GM11168 (cell line): Measurements from ENCODE around the gene DPYSL5.

Experiments used
- in situ Hi-C: fragments of 300-500 bp; cut with MboI; formaldehyde crosslinking; loops from one replicate; pipeline ENCODE4 v1.12.0; 2022; ENCODE audit warnings: low sequenced_read_pairs; ENCODE audit not compliant: unreplicated experiment

Gene DPYSL5

DNA sequence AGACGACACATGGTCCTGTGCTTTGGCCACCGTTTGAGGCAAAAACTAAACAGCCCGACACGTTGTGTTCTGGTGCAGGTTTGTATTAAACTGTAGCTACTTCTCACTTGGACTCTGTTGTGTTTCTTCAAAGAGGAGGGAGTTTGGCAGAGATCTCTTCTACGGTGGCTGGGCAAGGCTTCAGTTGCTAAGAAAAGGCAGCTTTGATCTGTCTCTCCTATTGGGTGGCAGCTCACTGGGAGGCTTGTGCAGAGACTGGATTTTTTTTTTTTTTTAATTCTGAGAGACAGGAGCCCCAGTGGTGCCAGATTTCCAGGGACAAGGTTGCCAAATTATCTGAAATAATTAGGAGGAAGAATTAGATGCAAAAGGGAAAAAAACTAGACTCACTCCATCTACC, 102.3 kb downstream of the DPYSL5 start:
- in situ Hi-C loops: no loop called here

DNA sequence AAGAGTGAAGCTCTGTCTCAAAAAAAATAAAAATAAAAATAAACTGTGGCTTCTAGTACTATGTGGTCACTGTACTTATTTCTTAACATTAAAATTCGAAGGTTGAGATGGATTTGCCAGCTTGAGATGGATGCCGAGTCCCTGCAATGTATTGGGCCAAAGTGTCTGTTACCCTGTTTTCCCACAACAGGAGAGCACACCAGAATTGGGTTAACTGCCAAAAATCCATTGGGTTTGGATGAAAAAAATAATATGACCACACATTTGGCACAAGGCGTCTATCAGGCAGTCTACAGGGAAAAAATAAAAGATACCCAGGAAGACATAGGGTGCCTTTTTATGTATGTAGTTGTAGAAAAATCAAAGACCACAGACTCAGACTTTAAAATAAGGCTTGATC, 103.3 kb downstream of the DPYSL5 start:
- in situ Hi-C loops: no loop called here

DNA sequence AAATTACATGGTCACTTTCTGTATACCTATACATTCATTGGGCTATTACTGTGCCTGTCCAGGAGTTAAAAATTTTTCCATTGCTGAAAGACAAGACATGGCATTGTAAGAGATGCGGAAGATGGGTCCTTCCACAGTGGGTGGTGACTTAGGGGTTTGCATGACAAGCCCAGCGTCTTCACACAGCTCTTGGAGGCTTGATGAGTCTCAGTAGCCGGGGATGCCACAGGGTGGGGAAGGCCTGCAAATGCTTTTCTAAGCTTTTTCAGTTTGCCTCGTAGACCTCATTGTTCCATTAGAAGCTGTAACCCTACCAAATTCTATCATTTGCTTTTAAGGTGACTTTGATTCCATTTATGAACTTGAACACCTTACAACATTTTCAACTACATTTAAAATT, 104.4 kb downstream of the DPYSL5 start:
- in situ Hi-C loops: no loop called here

GRCh38 chr2:26954135-26954534, 106.2 kb downstream of the DPYSL5 start:
- in situ Hi-C loops: no loop called here

- in situ Hi-C loops: no loop called here
Measured at GRCh38 chr2:26957041-26957440, 109.1 kb downstream of the DPYSL5 start.

DNA sequence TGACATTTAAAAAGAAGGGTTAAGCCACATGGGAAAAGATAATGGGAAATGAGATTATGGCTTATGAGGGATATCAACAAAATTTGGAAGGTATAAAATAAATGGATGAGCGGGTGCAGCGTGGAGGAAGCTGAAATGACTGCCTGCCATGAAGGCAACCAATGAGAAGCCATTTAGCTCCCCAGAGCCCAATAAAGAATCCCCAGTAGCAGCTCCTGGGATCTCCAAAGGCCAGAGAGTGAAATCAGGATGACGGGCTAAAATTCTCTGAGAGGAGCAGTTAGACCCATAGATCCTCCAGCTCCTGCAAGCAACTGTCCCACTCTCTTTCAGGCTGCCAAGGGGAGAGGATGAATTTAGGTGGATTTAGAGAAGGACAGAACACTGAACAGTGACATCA, 109.6 kb downstream of the DPYSL5 start:
- in situ Hi-C loops: no loop called here

DNA sequence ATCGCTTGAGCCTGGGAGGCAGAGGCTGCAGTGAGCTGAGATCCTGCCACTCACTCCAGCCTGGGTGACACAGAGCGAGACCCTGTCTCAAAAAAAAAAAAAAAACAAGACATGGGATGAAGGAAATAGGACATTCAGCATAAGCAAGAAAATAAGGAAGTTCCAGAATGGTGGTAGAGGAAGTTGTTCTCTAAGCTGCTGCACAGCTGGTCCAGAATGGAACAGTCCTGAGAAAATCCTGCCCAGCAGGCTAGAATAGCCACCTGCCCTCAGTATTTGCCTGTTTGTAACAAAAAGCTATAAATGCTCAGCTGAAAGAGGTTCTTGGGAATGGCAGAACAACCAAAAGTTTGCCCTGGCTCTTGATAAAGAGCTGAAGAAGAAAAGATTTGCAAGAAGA, 111.4 kb downstream of the DPYSL5 start:
- in situ Hi-C loops: no loop called here

DNA sequence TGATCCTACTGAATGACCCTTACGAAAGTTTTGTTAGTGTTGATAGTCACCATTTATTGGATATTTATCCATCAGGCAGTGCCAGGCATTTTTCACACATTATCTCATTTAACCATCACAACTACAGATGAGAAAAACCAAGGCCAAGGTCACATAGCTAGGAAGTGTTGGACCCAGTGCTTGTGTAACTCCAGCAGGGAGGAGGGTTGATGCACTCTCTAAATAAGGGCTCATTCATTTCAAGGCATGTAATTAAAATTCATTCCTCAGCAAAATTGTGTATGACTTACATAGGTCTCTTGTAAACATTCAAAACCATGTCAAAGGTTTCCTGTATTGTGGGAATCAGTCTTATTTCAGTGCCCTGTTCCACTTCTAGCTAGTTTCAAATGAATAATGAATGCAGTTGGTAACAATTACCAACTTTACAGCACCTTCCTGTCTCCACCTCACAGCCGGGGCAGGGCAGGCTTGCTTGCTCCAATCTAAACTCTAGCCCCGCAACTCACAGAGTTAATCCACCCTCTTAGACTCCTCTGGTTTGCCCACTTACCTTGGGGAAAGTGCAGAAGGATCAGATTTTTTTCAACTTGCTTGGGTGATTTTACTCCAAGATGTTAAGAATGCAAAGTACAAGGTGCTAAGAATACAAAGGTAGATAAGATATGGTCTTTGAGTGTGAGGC, 116.7 kb downstream of the DPYSL5 start:
- in situ Hi-C loops: loop anchor here (5.0 to 10.0 kb wide), 2 partner anchors 48 to 230 kb away; no protein-coding TSS in a partner anchor

GRCh38 chr2:26968001-26968400, 120.1 kb downstream of the DPYSL5 start:
- in situ Hi-C loops: loop anchor here (5.0 to 10.0 kb wide), 2 partner anchors 44 to 227 kb away; no protein-coding TSS in a partner anchor

- in situ Hi-C loops: loop anchor here (5.0 to 10.0 kb wide), 2 partner anchors 43 to 226 kb away; no protein-coding TSS in a partner anchor
Measured at GRCh38 chr2:26969077-26969844, 121.3 kb downstream of the DPYSL5 start.

GRCh38 chr2:26970244-26970927, 122.5 kb downstream of the DPYSL5 start, which contains the start of gene MAPRE3:
Gene MAPRE3, plus strand, starts transcription at chr2:26970637. Its CDS starts 51,582 bp downstream, at chr2:27022219.
- in situ Hi-C loops: no loop called here

DNA sequence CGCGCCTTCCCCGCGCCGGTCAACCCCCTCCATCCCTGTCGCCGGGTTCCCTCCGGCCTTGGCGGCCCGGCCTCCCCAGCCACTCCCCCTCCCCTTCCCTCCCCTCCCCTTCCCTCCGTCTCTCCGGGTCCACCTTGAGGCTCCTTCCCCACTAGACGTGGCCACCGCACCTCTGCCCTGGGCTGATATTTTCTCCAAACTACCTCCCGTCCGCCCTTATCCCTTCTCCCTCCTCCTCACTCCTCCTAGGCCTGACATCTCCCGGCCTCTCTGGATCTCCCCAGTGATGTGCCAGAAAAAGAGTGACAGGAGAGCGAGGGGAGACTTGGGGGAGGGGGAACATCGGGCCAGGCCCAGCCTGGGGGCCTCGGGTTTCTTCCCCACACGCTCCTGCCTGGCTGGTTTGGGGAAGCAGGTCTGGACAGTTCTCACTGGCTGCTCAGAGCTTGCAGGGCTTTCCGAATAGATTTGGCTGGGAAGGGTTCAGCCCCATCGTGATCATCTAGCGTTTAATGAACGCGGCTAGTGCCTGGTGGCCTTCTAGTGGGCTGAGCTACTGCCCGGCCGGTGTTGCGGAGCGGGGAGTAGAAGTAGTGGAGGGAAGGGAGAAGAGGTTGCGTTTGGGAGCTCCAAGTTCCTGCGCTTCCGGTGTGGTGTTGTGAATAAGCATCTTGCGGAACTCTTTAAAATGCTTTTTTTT, 123.1 kb downstream of the DPYSL5 start:
- in situ Hi-C loops: no loop called here

- in situ Hi-C loops: no loop called here
Measured at GRCh38 chr2:26971911-26972786, 124.2 kb downstream of the DPYSL5 start.

GRCh38 chr2:26974352-26974751, 126.4 kb downstream of the DPYSL5 start:
- in situ Hi-C loops: no loop called here

- in situ Hi-C loops: no loop called here
Measured at GRCh38 chr2:26975102-26975501, 127.2 kb downstream of the DPYSL5 start.

GRCh38 chr2:26975656-26976055, 127.7 kb downstream of the DPYSL5 start:
- in situ Hi-C loops: no loop called here

DNA sequence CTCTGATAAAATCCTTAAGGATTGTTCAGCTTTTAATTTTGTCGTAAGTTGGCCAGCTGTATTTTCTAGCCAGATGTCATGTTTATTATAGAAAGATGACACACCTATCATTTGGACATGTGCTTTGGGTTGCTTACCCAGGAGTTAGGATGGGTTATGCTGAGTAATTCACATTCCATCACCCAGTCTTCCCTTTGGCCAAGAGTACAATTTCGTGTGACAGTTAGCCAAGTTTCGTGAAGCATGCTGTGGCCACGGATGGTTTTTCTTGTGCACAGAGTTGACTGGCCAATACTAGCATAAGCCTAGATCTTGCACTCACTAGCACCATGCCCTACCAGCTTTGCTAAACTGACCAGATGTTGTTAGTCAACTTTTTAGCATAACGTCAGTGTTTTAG, 128.3 kb downstream of the DPYSL5 start:
- in situ Hi-C loops: no loop called here

- in situ Hi-C loops: no loop called here
Measured at GRCh38 chr2:26977012-26977411, 129.1 kb downstream of the DPYSL5 start.

GRCh38 chr2:26978061-26978596, 130.2 kb downstream of the DPYSL5 start:
- in situ Hi-C loops: no loop called here
